Muscle of back (tissue), 11 donors: ENCODE data around the gene CASQ2. TPM values are rescaled to one million over a fixed set of nuclear protein-coding genes. Genes with fewer than 3 reads are reported as not detected.

Experiments used
- DNase-seq, 3 donors: peaks; one replicate each; pipeline versions ENCODE4 v3.0.0 to v3.0.0-alpha.2; 2013
- polyA plus RNA-seq, 10 donors: library from polyadenylated mRNA; unstranded; fragments of 120-200 nt; gene quantifications; one replicate each; pipeline ENCODE4 v1.2.1, GENCODE V29; 2013; ENCODE audit not compliant: insufficient read length in 10 of 10

The CASQ2 gene
- polyA plus RNA-seq, 10 donors: 380 to 1,031 (median 752) TPM

GRCh38 chr1:115669002-115669673 lies 99.4 kb downstream of the CASQ2 start:
- DNase-seq: peak in 1 of 3 donors; percentile 80

- DNase-seq: peak in 1 of 3 donors; percentile 71
Measured at GRCh38 chr1:115668579-115668978, 99.9 kb downstream of the CASQ2 start.

GRCh38 chr1:115666702-115667101 lies 101.8 kb downstream of the CASQ2 start:
- DNase-seq: no peak

GRCh38 chr1:115666206-115666605 lies 102.3 kb downstream of the CASQ2 start:
- no peak for DNase-seq

GRCh38 chr1:115665319-115666096 lies 103.0 kb downstream of the CASQ2 start:
- DNase-seq: no peak

GRCh38 chr1:115661157-115661556 lies 107.4 kb downstream of the CASQ2 start:
- DNase-seq: no peak

GRCh38 chr1:115660151-115660550 lies 108.4 kb downstream of the CASQ2 start:
- DNase-seq: no peak

- no peak for DNase-seq
Measured at GRCh38 chr1:115658646-115659045, 109.9 kb downstream of the CASQ2 start.

- no peak for DNase-seq
Measured at GRCh38 chr1:115656461-115657077, 111.9 kb downstream of the CASQ2 start.

GRCh38 chr1:115655916-115656315 lies 112.6 kb downstream of the CASQ2 start:
- DNase-seq: no peak

GRCh38 chr1:115655306-115655663 lies 113.2 kb downstream of the CASQ2 start:
- no peak for DNase-seq

GRCh38 chr1:115654663-115655305 lies 113.7 kb downstream of the CASQ2 start:
- no peak for DNase-seq

- DNase-seq: no peak
Measured at GRCh38 chr1:115654125-115654524, 114.4 kb downstream of the CASQ2 start.

- DNase-seq: no peak
Measured at GRCh38 chr1:115652236-115652788, 116.2 kb downstream of the CASQ2 start.

- DNase-seq: no peak
Measured at GRCh38 chr1:115651391-115651790, 117.1 kb downstream of the CASQ2 start.

- DNase-seq: no peak
Measured at GRCh38 chr1:115650961-115651360, 117.6 kb downstream of the CASQ2 start.

Other genes starting within 250 kb of the CASQ2 start
- 10 to 100 TPM in 1 of 10 donors, 1 to 10 TPM in 9; 6.0 to 12.0 (median 7.8) TPM for gene VANGL1, start 126.7 kb downstream of the CASQ2 start, polyA plus RNA-seq
- gene NHLH2, start 72.4 kb upstream of the CASQ2 start, polyA plus RNA-seq: under 1 TPM in 4 of 10 donors, not detected in 6; 0.04 to 0.15 (median 0.11) TPM
- 1 to 10 TPM in 2 of 10 donors, under 1 TPM in 8; 0.38 to 1.2 (median 0.55) TPM for gene SLC22A15, start 207.8 kb upstream of the CASQ2 start, polyA plus RNA-seq